Fibroblast of lung (primary cell): Measurements from ENCODE around the gene LY9.

Experiments used
- CTCF ChIP-seq, 2 donors: IDR thresholded peaks in 1 of 2; conservative IDR thresholded peaks in 1 of 2; 1 replicate in 1 of 2; 2 replicates in 1 of 2; pipeline ENCODE4 v1.5.1; 2011 to 2012; ENCODE audit warnings: low read length in 2 of 2, control low read depth in 1 of 2, inconsistent platforms in 1 of 2, low read depth in 1 of 2, mild to moderate bottlenecking in 1 of 2
- EZH2 ChIP-seq: IDR thresholded peaks from 2 replicates; pipeline ENCODE4 v1.5.1; 2012; ENCODE audit warnings: low read length, control low read depth, mild to moderate bottlenecking; ENCODE audit errors: missing control alignments

GRCh38 chr1:160794376-160794775, 1.6 kb upstream of the LY9 start:
- no peak for TF ChIP-seq CTCF (conservative IDR thresholded peaks at IDR 0.05 in 1 of 2, IDR thresholded peaks at IDR 0.05 in 1 of 2; ENCODE audit: low read depth in 1 of 2, low read length in 2 of 2)
- no peak for TF ChIP-seq EZH2
